Lower leg skin (tissue), 4 donors: ENCODE results near the gene CERK. TPM values are rescaled to one million over a fixed set of nuclear protein-coding genes. Genes with fewer than 3 reads are reported as not detected.
"Not testable (repeated sequence)": the region's sequence is repeated elsewhere in the genome, so short reads cannot be mapped to it uniquely, and the experiment has no call there.

Experiments used
- DNase-seq, 2 donors: peaks; one replicate each; pipeline ENCODE4 v3.0.0-alpha.2; 2019; ENCODE audit warnings: low spot score in 2 of 2
- H3K4me3 ChIP-seq: fragments of 200-600 bp; sonication (generic); 2 replicates; pipeline ENCODE4 v1.5.1; 2017; ENCODE audit warnings: mild to moderate bottlenecking, low read depth; ENCODE audit not compliant: poor library complexity, severe bottlenecking
- POLR2A ChIP-seq, 2 donors: fragments of 450-650 bp; IDR thresholded peaks; one replicate each; pipeline ENCODE4 v1.6.1; 2016 to 2017; ENCODE audit warnings: antibody characterized with exemption in 2 of 2, mild to moderate bottlenecking in 1 of 2, moderate library complexity in 1 of 2
- WGBS, 2 donors: methylation state at CpG; one replicate each; pipeline ENCODE4 v1.1.5; 2018; 5-methylcytosine and 5-hydroxymethylcytosine counted together
- intact Hi-C: fragments of 100-400 bp; cut with DNase I; formaldehyde crosslinking; loops from one replicate; pipeline ENCODE4 v1.15.0; 2023; ENCODE audit warnings: low total_unique reads
- total RNA-seq, 4 donors: library from RNA; depleted of rRNA; stranded (reverse); fragments of >200 nt; gene quantifications; one replicate each; pipeline ENCODE4 v1.1.0, GENCODE V29; 2016
- TF ChIP-seq, protein P1 (sequence below), 3 donors: fragments of 450-650 bp; IDR thresholded peaks; one replicate each; pipeline ENCODE4 v1.5.1; 2016; ENCODE audit warnings: antibody characterized with exemption in 3 of 3, mild to moderate bottlenecking in 3 of 3, moderate library complexity in 2 of 3

CERK gene
- total RNA-seq, 4 donors from 2014 or later, result 38.9 to 49.6 (median 41.5) TPM

GRCh38 chr22:46652081-46652846 is 85.8 kb downstream of the CERK start:
- 80 to 84% methylated on average over 20 to 21 of the region's 22 CpGs for WGBS, 2 donors
- no peak overlapping the region for H3K4me3 ChIP-seq
- DNase-seq, result no peak
- TF ChIP-seq, protein P1, sequence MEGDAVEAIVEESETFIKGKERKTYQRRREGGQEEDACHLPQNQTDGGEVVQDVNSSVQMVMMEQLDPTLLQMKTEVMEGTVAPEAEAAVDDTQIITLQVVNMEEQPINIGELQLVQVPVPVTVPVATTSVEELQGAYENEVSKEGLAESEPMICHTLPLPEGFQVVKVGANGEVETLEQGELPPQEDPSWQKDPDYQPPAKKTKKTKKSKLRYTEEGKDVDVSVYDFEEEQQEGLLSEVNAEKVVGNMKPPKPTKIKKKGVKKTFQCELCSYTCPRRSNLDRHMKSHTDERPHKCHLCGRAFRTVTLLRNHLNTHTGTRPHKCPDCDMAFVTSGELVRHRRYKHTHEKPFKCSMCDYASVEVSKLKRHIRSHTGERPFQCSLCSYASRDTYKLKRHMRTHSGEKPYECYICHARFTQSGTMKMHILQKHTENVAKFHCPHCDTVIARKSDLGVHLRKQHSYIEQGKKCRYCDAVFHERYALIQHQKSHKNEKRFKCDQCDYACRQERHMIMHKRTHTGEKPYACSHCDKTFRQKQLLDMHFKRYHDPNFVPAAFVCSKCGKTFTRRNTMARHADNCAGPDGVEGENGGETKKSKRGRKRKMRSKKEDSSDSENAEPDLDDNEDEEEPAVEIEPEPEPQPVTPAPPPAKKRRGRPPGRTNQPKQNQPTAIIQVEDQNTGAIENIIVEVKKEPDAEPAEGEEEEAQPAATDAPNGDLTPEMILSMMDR (IDR thresholded peaks at IDR 0.05), result no peak
- intact Hi-C loops, result no loop called here

- 92 to 94% methylated on average over 16 of the region's 16 CpGs for WGBS, 2 donors
- no peak for DNase-seq
- TF ChIP-seq, protein P1 (IDR thresholded peaks at IDR 0.05), result no peak
- no peak for TF ChIP-seq POLR2A (IDR thresholded peaks at IDR 0.05)
- no peak overlapping the region for H3K4me3 ChIP-seq
- intact Hi-C loops, result no loop called here
These were observed 86.7 kb downstream of the CERK start for GRCh38 chr22:46651316-46651715.

- TF ChIP-seq, protein P1 (IDR thresholded peaks at IDR 0.05), result no peak
- no peak for TF ChIP-seq POLR2A (IDR thresholded peaks at IDR 0.05)
- whole genome bisulfite sequencing, 2 donors, result 53 to 70% methylated on average over 17 to 20 of the region's 25 CpGs
- intact Hi-C loops, result no loop called here
- DNase-seq, result no peak
- H3K4me3 ChIP-seq, result no peak overlapping the region
These were observed 87.8 kb downstream of the CERK start for GRCh38 chr22:46650078-46650810.

DNA sequence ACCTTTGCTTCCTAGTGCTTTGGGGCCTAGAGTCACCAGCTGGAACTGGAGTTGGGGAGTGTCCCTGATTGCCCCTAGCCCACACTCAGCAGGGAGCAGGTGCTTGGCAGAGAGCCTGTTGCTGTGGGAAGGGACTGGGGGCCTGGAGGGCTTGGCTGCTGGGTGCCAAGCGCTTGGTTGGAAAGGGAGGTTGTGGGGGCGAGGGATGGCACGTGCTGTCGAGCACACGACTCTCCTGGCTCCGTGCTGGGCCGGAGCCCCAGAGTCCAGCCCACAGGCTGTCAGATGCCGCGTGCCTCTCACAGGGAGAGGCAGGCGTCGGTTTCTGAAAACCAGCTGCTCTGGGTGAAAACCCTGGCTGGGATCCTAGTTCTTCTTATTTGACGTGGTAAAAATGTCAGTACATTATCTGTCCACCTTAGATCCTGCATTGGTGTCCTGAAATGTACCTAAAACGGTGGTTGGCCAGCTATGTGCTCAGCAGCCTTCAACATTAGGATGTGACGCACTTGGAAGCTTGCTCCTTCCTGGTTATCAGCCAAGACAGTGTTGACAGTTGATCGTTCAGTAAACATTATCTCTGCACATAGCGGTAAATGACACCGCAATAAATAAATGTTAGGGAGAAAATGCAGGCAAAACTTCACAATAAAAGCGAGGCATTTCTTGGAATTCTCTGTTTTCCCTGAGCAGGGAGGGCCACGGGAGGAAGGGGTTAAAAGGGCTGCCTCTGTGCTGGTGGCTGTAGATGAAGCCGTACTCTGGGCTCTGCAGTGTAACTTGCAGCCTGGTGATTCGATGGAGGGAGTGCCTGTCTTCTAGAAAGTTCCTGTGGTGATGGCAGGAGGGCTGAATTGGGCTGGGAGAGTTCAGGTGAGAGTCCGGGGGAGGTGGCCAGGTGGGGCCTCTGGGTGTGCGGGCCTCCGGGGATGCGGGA is 88.6 kb downstream of the CERK start:
- intact Hi-C loops, result no loop called here
- no peak for DNase-seq
- TF ChIP-seq, protein P1 (IDR thresholded peaks at IDR 0.05), result no peak
- no peak for TF ChIP-seq POLR2A (IDR thresholded peaks at IDR 0.05)
- 24 to 28% methylated on average over 25 of the region's 25 CpGs for WGBS, 2 donors
- H3K4me3 ChIP-seq, result no peak overlapping the region

GRCh38 chr22:46648225-46648820 is 89.7 kb downstream of the CERK start:
- DNase-seq, intact Hi-C loops, H3K4me3 ChIP-seq: not testable (repeated sequence)
- 90 to 97% methylated on average over 2 of the region's 2 CpGs for WGBS, 2 donors
